GM19397 (cell line): ENCODE results near the gene CD247.

Experiments
- ATAC-seq: cut with Tn5 transposase; IDR thresholded peaks from one replicate; pipeline ENCODE4 v1.9.1; 2021; ENCODE audit warnings: mild to moderate bottlenecking, moderate library complexity; ENCODE audit not compliant: unreplicated experiment

Gene CD247

GRCh38 chr1:167489571-167490340 is 28.6 kb downstream of the CD247 start:
- no peak for ATAC-seq

- ATAC-seq = no peak
Observed at GRCh38 chr1:167488786-167489185, 29.5 kb downstream of the CD247 start.

GRCh38 chr1:167487614-167488013 is 30.7 kb downstream of the CD247 start:
- no peak for ATAC-seq

GRCh38 chr1:167486090-167486824 is 32.1 kb downstream of the CD247 start:
- ATAC-seq = no peak

GRCh38 chr1:167484726-167485502 is 33.4 kb downstream of the CD247 start:
- no peak for ATAC-seq

GRCh38 chr1:167483790-167484189 is 34.5 kb downstream of the CD247 start:
- ATAC-seq = no peak

- no peak for ATAC-seq
Observed at GRCh38 chr1:167482184-167482583, 36.1 kb downstream of the CD247 start.

- no peak for ATAC-seq
Observed at GRCh38 chr1:167479331-167479979, 38.9 kb downstream of the CD247 start.

- ATAC-seq = no peak
Observed at GRCh38 chr1:167477986-167478385, 40.3 kb downstream of the CD247 start.

GRCh38 chr1:167476061-167476460 is 42.3 kb downstream of the CD247 start:
- ATAC-seq = no peak

- ATAC-seq = no peak
Observed at GRCh38 chr1:167474191-167474641, 44.1 kb downstream of the CD247 start.

- ATAC-seq = no peak
Observed at GRCh38 chr1:167473761-167474160, 44.6 kb downstream of the CD247 start.

- ATAC-seq = no peak
Observed at GRCh38 chr1:167472752-167473521, 45.4 kb downstream of the CD247 start.

- no peak for ATAC-seq
Observed at GRCh38 chr1:167471568-167471967, 46.8 kb downstream of the CD247 start.

- ATAC-seq = no peak
Observed at GRCh38 chr1:167469280-167469965, 48.9 kb downstream of the CD247 start.

GRCh38 chr1:167467752-167468151 is 50.6 kb downstream of the CD247 start:
- ATAC-seq = no peak

GRCh38 chr1:167467126-167467710 is 51.1 kb downstream of the CD247 start:
- ATAC-seq = no peak

- no peak for ATAC-seq
Observed at GRCh38 chr1:167465743-167466142, 52.6 kb downstream of the CD247 start.

- ATAC-seq = no peak
Observed at GRCh38 chr1:167465018-167465417, 53.3 kb downstream of the CD247 start.
